ENCODE data around the gene FRMD8.

The FRMD8 gene

DNA sequence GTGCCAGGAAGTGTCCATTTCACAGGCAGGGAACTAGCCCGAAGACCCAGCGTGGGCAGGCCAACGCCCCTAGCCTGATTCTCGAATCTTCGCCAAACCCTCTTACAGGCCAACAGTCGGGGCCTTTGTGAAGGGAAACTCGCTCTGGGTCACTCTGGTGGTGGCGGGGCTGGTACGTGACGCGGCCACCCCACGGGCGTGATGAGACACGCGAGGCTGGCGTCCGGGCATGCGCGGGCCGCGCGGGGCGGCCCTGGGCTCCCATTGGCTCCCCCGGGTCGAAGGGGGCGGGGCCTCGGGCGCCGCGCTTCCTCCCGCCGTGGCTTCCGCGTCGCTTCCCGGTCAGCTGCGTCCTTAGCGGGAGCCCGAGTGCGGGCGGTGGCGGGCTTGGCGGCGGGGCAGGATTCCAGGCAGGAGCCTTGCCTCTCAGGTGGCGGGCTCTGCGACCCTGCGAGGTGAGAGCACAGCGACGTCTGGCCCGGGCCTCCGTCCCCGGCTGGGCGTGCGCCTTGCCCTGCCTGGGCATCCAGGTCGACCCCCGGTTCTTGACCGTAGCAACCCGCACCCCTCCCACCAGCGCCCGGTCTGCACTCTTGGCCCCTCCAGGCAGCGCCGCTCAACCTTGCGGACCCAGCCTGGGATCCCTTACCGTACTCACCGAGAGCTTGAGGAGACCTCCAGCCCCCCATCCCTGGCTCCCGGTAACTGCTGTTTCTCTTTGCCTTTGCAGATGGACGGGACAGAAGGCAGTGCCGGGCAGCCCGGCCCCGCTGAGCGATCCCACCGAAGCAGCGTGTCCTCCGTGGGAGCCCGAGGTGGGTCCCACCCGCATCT lies at the start of gene FRMD8:
TSS of gene FRMD8 (plus strand) at position 331 of the 834 bp plus-strand sequence. CDS start at position 731, 400 bp downstream.
- no peaks in the 10 kb centered on the region for H3K9me3 ChIP-seq (ENCODE audit: control insufficient read depth, insufficient read depth, low read length)
- no peaks in the 10 kb centered on the region for H3K36me3 ChIP-seq (ENCODE audit: control insufficient read depth, insufficient read depth, low read length)
- no peak for DNase-seq (ENCODE audit: low read depth, low spot score)
- WGBS (ENCODE audit: insufficient coverage, insufficient read length), result no CpG with 5 or more reads among the region's 76 CpGs
- H3K27ac ChIP-seq (ENCODE audit: low read length), result no peak within 1 kb of the TSS
- H3K27me3 ChIP-seq (ENCODE audit: control insufficient read depth, insufficient read depth, low read length), result no peaks in the 10 kb centered on the region
- H3K4me1 ChIP-seq (ENCODE audit: control insufficient read depth, insufficient read depth, low read length), result peaks cover 13% of the 10 kb centered on the region
- H3K4me3 ChIP-seq (ENCODE audit: low read length), result peak within 1 kb of the TSS; percentile 71

DNA sequence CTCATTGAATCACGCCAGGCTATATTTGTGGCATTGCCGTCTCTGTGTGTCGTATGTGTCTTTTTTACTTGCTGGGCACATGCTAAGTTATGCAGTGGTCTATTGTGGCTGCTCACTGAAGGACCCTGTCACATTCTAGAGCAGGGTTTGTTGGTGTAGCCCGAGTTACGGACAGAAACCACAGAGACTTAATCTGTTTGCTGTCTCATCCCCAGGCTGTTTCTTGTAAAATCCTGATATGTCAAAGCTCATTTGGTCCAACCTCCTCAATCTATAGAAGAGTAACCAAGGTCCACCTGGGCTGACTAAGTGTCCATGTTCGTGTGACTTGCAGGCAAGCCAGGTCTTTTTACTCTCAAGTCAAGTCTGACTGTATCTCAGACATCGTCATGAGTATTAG lies 47.8 kb upstream of the FRMD8 start:
- DNase-seq (ENCODE audit: low read depth, low spot score), result no peak
- Histone ChIP-seq H3K36me3 (ENCODE audit: control insufficient read depth, insufficient read depth, low read length) (peaks cover 11% of the 10 kb centered on the region), H3K27ac (ENCODE audit: low read length) (no peak overlapping the region), H3K9me3 (ENCODE audit: control insufficient read depth, insufficient read depth, low read length) (no peaks in the 10 kb centered on the region; the same call in 1 of the 2 replicates), H3K27me3 (ENCODE audit: control insufficient read depth, insufficient read depth, low read length) (no peaks in the 10 kb centered on the region), H3K4me3 (ENCODE audit: low read length) (no peak overlapping the region), H3K4me1 (ENCODE audit: control insufficient read depth, insufficient read depth, low read length) (no peaks in the 10 kb centered on the region)
- WGBS (ENCODE audit: insufficient coverage, insufficient read length), result no CpG with 5 or more reads among the region's 7 CpGs

DNA sequence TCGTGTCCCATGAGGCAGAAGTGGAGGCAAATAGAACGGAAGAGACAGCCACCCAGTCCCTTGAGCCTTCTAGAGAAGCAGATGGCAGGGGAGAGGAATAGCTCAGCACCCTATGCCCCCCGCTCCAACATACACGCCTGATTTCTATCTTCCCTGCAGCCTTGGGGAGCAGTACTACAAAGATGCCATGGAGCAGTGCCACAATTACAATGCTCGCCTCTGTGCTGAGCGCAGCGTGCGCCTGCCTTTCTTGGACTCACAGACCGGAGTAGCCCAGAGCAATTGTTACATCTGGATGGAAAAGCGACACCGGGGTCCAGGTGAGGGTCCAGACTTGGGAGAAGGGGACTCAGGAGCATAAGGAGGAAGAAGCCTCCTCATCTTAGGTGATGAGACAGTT lies 46.2 kb upstream of the FRMD8 start:
- Histone ChIP-seq H3K27ac (ENCODE audit: low read length) (no peak overlapping the region), H3K9me3 (ENCODE audit: control insufficient read depth, insufficient read depth, low read length) (no peaks in the 10 kb centered on the region), H3K4me3 (ENCODE audit: low read length) (no peak overlapping the region), H3K36me3 (ENCODE audit: control insufficient read depth, insufficient read depth, low read length) (peaks cover 23% of the 10 kb centered on the region), H3K27me3 (ENCODE audit: control insufficient read depth, insufficient read depth, low read length) (no peaks in the 10 kb centered on the region), H3K4me1 (ENCODE audit: control insufficient read depth, insufficient read depth, low read length) (no peaks in the 10 kb centered on the region)
- WGBS (ENCODE audit: insufficient coverage, insufficient read length), result no CpG with 5 or more reads among the region's 11 CpGs
- no peak for DNase-seq (ENCODE audit: low read depth, low spot score)

DNA sequence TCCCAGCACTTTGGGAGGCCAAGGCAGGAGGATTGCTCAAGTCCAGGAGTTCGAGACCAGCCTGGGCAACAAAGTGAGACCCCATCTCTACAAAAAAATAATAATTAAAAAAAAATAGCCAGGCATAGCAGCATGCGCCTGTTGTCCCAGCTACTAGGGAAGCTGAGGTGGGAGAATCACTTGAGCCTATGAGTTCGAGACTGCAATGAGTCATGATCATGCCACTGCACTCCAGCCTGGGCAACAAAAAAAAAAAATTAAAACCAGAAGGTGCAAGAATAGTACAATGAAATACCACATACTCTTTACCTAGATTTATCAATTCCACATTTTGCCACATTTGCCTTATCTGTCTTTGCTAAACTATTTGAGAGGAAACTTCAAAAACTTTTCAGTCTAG lies 44.6 kb upstream of the FRMD8 start:
- H3K36me3 ChIP-seq (ENCODE audit: control insufficient read depth, insufficient read depth, low read length), result peaks cover 33% of the 10 kb centered on the region

GRCh38 chr11:65351511-65351910 lies 34.9 kb upstream of the FRMD8 start:
- WGBS (ENCODE audit: insufficient coverage, insufficient read length), result 100% methylated on average over 1 of the region's 2 CpGs
- DNase-seq (ENCODE audit: low read depth, low spot score), result no peak
- no peak overlapping the region for H3K4me3 ChIP-seq (ENCODE audit: low read length)
- peaks cover 15% of the 10 kb centered on the region for H3K36me3 ChIP-seq (ENCODE audit: control insufficient read depth, insufficient read depth, low read length)
- H3K27ac ChIP-seq (ENCODE audit: low read length), result no peak overlapping the region
- no peaks in the 10 kb centered on the region for H3K4me1 ChIP-seq (ENCODE audit: control insufficient read depth, insufficient read depth, low read length)
- no peaks in the 10 kb centered on the region; the same call in 1 of the 2 replicates for H3K27me3 ChIP-seq (ENCODE audit: control insufficient read depth, insufficient read depth, low read length)
- no peaks in the 10 kb centered on the region for H3K9me3 ChIP-seq (ENCODE audit: control insufficient read depth, insufficient read depth, low read length)

More for the DNA sequence above, 44.6 kb upstream of the FRMD8 start:
- no peaks in the 10 kb centered on the region for H3K9me3 ChIP-seq (ENCODE audit: control insufficient read depth, insufficient read depth, low read length)
- no peak overlapping the region for H3K4me3 ChIP-seq (ENCODE audit: low read length)
- WGBS (ENCODE audit: insufficient coverage, insufficient read length), result no CpG with 5 or more reads among the region's 3 CpGs
- no peak for DNase-seq (ENCODE audit: low read depth, low spot score)
- H3K4me1 ChIP-seq (ENCODE audit: control insufficient read depth, insufficient read depth, low read length), result no peaks in the 10 kb centered on the region
- no peaks in the 10 kb centered on the region for H3K27me3 ChIP-seq (ENCODE audit: control insufficient read depth, insufficient read depth, low read length)
- H3K27ac ChIP-seq (ENCODE audit: low read length), result no peak overlapping the region

- Histone ChIP-seq H3K4me3 (ENCODE audit: low read length) (no peak overlapping the region), H3K27ac (ENCODE audit: low read length) (no peak overlapping the region), H3K9me3 (ENCODE audit: control insufficient read depth, insufficient read depth, low read length) (no peaks in the 10 kb centered on the region), H3K4me1 (ENCODE audit: control insufficient read depth, insufficient read depth, low read length) (no peaks in the 10 kb centered on the region), H3K36me3 (ENCODE audit: control insufficient read depth, insufficient read depth, low read length) (peaks cover 15% of the 10 kb centered on the region), H3K27me3 (ENCODE audit: control insufficient read depth, insufficient read depth, low read length) (no peaks in the 10 kb centered on the region; the same call in 1 of the 2 replicates)
- WGBS (ENCODE audit: insufficient coverage, insufficient read length), result no CpG with 5 or more reads among the region's 3 CpGs
- no peak for DNase-seq (ENCODE audit: low read depth, low spot score)
These were observed 33.7 kb upstream of the FRMD8 start for GRCh38 chr11:65352783-65353182.

DNA sequence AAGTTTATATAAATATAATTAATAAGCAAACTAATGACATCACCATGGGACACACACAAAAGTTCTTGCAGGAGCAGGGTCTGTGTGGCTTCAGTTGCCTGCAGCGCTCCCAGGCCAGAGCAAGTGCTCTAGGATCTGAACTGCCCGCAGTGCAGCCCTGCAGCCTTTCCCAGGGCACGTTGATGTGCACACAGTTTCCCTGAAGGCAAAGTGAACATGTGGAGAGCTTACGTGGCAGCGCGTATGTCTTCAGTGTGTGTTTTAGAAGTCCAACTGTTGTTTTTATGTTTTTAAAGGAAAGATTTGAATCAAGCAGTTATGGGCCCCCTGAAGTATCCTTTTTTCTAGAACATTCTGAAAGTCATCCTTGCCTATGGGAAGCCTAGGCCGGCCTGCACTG lies 33.1 kb upstream of the FRMD8 start:
- Histone ChIP-seq H3K36me3 (ENCODE audit: control insufficient read depth, insufficient read depth, low read length) (peaks cover 15% of the 10 kb centered on the region), H3K27me3 (ENCODE audit: control insufficient read depth, insufficient read depth, low read length) (no peaks in the 10 kb centered on the region; the same call in 1 of the 2 replicates), H3K4me3 (ENCODE audit: low read length) (no peak overlapping the region), H3K4me1 (ENCODE audit: control insufficient read depth, insufficient read depth, low read length) (no peaks in the 10 kb centered on the region), H3K27ac (ENCODE audit: low read length) (no peak overlapping the region), H3K9me3 (ENCODE audit: control insufficient read depth, insufficient read depth, low read length) (no peaks in the 10 kb centered on the region)
- DNase-seq (ENCODE audit: low read depth, low spot score), result no peak
- no CpG with 5 or more reads among the region's 7 CpGs for WGBS (ENCODE audit: insufficient coverage, insufficient read length)

DNA sequence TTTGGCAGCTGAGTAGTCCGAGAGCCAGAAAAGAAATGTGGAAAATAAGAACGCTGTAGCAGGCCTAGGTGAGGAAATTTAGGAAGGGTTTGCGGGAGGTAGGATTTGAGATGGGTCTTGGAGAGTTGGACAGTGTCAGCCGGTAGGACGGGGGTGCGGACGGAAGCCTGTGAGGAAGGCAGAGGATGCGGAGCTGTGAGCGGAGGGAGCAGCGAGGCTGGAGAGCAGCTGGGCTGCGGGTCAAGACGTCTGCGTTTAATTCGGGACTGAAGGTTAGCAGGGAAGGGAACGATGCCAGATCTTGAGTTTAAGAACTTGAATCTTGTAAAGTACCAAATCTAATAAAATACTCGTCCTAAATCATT lies 32.6 kb upstream of the FRMD8 start:
- no peaks in the 10 kb centered on the region for H3K9me3 ChIP-seq (ENCODE audit: control insufficient read depth, insufficient read depth, low read length)
- H3K27me3 ChIP-seq (ENCODE audit: control insufficient read depth, insufficient read depth, low read length), result no peaks in the 10 kb centered on the region; the same call in 1 of the 2 replicates
- no peaks in the 10 kb centered on the region for H3K4me1 ChIP-seq (ENCODE audit: control insufficient read depth, insufficient read depth, low read length)
- no peak for DNase-seq (ENCODE audit: low read depth, low spot score)
- H3K27ac ChIP-seq (ENCODE audit: low read length), result no peak overlapping the region
- peaks cover 11% of the 10 kb centered on the region for H3K36me3 ChIP-seq (ENCODE audit: control insufficient read depth, insufficient read depth, low read length)
- 100% methylated on average over 2 of the region's 16 CpGs for WGBS (ENCODE audit: insufficient coverage, insufficient read length)
- H3K4me3 ChIP-seq (ENCODE audit: low read length), result peak overlapping the region; percentile 79; the same call in 1 of the 2 replicates

DNA sequence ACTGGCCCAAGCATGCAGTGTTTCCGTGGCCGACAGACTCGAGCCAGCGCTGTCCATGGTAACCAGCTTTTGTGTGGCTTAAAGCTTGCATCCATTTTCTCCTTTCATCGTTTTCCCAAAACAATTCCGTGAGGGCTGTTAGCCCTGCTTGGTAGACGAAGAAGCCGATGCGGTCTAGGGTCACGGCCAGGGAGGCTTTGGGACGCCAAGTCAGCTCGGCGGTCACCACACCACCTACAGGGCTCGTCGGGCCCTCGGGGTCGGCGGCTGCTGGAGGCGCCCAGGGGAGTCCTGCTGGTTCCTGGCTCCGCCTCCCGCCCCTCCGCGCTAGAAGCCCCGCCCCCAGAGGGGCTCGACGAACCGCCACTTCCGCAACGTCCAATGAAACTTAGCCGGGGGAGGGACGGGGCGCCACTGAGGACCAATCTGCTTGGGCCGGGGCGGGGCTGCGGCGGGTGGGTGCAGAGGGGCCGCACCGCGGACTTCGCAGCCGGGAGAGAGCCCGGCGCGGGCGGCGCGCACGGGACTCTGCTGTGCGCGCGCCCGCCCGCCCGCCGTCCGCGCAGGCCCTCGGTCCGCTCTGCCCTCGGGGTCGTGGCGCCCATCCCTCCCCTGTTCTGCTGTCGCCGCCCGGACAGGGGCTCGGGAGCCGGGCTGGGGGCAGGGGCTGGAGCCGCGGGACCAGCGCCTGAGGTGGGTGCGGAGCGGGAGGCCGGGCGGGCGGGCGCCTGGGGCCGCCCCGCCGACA lies 32.0 kb upstream of the FRMD8 start, which contains the start of gene TIGD3:
TSS of gene TIGD3 (plus strand) at position 487 of the 748 bp plus-strand sequence. CDS start 1,058 bp downstream, outside the sequence.
- WGBS (ENCODE audit: insufficient coverage, insufficient read length), result no CpG with 5 or more reads among the region's 79 CpGs
- no peak for DNase-seq (ENCODE audit: low read depth, low spot score)
- Histone ChIP-seq H3K27ac (ENCODE audit: low read length) (no peak within 1 kb of the TSS), H3K36me3 (ENCODE audit: control insufficient read depth, insufficient read depth, low read length) (peaks cover 10% of the 10 kb centered on the region), H3K4me3 (ENCODE audit: low read length) (peak within 1 kb of the TSS; percentile 79; the same call in 1 of the 2 replicates), H3K27me3 (ENCODE audit: control insufficient read depth, insufficient read depth, low read length) (no peaks in the 10 kb centered on the region; the same call in 1 of the 2 replicates), H3K9me3 (ENCODE audit: control insufficient read depth, insufficient read depth, low read length) (no peaks in the 10 kb centered on the region), H3K4me1 (ENCODE audit: control insufficient read depth, insufficient read depth, low read length) (no peaks in the 10 kb centered on the region)

GRCh38 chr11:65355013-65355775 lies 31.2 kb upstream of the FRMD8 start:
- Histone ChIP-seq H3K27ac (ENCODE audit: low read length) (no peak overlapping the region), H3K4me3 (ENCODE audit: low read length) (peak overlapping the region; percentile 79; the same call in 1 of the 2 replicates), H3K36me3 (ENCODE audit: control insufficient read depth, insufficient read depth, low read length) (peaks cover 10% of the 10 kb centered on the region), H3K9me3 (ENCODE audit: control insufficient read depth, insufficient read depth, low read length) (no peaks in the 10 kb centered on the region), H3K27me3 (ENCODE audit: control insufficient read depth, insufficient read depth, low read length) (no peaks in the 10 kb centered on the region; the same call in 1 of the 2 replicates), H3K4me1 (ENCODE audit: control insufficient read depth, insufficient read depth, low read length) (no peaks in the 10 kb centered on the region)
- no CpG with 5 or more reads among the region's 47 CpGs for WGBS (ENCODE audit: insufficient coverage, insufficient read length)
- no peak for DNase-seq (ENCODE audit: low read depth, low spot score)
